ENCODE data around the gene PCSK4.
"Not testable (repeated sequence)": the region's sequence is repeated elsewhere in the genome, so short reads cannot be mapped to it uniquely, and the experiment has no call there.

Gene PCSK4

DNA sequence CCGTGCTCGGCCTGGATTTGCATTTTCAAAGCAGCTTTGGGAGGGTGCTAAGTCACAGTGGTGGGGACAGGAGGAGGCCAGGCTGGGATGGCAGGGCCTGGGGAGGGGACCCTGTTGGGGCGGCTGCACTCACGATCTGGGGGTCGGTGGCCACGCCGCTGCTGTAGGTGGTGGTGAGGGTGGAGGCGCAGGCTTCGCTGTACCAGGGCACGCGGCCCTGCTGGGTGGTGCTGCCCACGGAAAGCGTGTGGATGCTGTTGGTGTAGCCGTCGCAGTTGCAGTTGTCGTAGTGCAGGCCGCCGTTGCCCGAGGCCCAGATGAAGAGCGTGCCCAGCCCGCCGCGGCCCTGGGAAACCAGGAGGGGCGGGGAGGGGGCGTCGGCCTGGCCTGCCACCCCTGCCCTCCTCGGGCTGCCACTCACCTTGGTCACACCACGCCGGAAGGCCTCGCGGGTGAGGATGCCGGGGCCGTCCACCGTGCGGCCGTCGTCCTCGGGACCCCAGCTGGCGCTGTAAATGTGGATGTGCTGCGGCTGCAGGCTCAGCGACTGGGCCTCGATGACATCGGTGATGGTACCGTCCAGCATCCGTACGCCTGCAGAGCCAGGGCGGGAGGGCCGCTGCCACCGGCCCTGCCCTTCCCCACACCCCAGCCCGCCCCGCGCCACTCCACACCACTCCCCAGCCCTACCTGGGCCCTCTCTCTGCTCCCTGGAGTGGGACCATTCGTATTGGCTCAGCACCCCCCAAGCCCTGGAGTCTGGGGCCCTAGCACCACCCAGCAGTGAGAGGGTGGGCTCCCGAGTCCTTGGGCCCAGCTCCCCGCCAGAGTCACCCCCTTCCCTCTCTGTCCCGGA, 3.2 kb downstream of the PCSK4 start:
- no peak for DNase-seq

DNA sequence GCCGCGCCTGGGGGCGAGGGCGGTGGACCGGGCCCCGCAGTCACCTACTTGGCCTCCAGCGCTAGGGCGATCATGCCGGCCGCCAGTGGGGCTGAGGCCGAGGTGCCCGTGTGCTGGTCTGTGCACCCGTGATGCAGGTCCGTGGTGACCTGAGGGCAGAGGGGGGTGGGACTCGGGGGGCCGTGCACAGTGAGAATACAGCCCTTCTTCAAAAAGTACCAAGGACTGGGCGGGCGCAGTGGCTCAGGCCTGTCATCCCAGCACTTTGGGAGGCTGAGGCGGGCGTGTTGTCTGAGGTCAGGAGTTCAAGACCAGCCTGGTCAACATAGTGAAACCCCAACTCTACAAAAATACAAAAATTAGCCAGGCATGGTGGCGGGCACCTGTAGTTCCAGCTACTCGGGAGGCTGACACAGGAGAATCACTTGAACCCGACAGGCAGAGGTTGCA, 6.1 kb downstream of the PCSK4 start:
- DNase-seq, result no peak

DNA sequence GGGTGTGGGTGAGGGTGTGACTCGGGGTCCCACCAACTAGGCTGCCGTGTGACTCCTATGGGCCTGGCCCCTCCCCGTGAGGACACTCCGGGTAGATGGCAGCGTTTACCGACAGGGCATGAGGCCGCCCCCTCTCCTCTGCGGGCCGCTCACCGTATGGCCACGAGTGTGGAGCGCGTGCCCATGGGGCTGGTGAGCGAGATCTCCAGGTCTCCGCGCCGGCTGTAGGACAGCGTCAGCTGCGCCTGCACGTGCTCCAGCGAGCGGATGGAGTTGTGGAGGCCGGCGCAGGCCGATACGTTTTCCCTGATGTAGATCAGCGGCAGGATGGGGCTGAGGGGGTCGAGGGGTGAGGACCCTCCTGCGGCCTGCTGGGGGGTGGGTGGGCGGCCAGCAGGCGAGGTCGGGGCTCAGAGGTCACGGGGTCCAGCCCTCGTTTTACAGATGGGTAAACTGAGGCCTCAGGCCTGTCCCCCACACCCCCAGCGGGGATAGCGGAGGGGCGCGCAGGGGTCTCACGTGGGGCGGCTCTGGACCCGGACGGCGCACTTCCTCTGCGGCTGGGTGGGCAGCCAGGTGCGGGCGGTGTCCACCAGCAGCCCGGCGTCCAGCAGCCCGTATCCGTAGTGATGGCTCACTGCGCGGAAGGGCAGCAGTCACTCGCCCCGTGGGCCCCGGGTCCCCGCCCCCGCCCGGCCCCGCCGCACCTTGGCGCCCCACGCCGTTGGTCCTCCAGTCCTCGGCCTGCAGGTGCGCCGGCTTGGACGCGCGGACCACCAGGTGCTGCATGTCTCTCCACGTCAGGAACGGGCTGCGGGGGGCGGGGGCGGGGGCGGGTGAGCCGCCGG, 6.8 kb downstream of the PCSK4 start:
- DNase-seq, result no peak

DNA sequence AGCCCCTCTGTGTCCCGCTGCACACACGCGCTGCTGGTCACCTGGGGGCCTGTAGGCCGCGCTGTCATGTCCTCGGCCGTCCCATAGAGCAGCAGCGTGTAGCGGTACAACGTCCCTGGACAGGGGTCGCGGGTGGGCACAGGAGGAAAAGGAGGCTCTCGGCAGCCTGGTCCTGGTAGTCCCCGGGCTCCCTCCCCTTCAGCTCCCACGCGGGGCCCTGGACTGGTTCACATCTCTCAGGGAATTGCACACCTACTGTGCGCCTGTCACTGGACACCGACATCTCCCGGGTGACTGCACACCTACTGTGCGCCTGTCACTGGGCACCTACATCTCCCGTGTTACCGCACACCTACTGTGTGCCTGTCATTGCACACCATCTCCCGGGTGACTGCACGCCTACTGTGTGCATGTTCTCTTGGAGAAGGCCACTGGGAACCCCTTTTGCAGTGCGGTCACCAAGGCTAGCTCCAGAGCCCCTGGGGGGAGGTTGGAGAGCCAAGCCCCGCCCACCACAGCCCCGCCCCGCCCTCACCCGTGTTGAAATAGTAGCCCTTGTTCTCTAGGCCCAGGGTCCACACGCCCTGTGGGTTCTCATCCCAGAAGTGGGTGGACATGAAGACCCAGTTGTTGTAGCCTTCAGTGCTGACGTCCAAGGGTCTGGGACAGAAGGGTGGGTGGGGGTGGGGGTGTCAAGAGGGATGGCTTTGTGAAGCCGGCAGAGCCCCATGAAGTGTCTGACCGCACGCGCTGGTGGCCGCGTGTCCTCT, 7.6 kb downstream of the PCSK4 start:
- no peak for DNase-seq

DNA sequence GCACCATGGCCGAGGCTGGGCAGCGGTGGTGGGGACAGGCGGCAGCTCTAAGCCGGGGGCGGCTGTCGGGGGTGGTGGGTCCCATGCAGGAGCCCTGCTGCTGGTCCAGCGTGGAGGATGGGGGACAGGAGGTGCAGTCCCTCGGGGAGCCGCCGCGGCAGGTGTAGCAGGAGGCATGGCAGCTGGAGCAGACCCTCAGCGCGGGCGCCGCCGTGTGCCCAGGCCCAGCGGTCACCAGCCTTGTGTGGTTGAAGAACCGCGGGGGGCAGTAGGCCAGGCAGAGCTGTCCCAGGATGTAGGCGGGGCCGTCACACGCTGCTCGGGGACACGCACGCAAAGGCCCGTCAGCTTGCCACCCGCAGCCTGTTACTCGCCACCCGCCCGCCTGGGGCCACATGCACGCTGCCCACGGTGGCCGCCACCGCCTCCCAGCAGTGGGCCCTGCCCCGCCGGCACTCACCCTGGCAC, 8.2 kb downstream of the PCSK4 start:
- DNase-seq, result no peak

DNA sequence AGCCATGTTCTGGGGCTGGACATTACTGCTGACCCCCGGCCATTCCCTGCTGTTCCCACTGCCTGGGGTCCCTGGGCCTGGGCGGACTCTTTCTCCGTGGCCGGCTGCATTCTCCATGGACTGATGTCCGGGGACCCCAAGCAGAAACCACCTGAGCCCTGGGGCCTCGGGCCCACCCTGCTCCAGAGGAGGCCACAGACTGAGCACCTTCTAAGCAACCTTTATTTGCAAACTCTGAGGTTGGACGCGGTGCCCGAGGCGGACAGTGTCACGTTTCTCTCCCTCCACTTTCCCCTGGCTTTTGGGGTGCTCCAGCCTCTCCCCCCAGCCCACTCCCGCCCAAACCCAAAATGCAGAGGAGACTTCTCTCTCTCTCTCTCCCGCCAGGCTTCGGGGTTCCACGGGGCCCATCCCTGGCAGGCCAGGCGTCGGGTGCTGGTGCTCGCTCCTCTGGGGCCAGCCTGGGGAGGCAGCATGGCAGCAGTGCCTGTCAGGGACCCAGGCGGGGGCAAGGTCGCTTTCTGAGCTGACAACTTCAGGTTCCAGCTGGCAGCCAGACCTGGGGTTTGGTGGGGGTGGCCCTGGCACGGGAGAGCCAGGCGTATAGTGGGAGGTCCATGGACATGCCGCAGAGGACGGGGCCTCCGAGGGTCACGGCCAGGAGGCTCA, 8.8 kb downstream of the PCSK4 start:
- no peak for DNase-seq

DNA sequence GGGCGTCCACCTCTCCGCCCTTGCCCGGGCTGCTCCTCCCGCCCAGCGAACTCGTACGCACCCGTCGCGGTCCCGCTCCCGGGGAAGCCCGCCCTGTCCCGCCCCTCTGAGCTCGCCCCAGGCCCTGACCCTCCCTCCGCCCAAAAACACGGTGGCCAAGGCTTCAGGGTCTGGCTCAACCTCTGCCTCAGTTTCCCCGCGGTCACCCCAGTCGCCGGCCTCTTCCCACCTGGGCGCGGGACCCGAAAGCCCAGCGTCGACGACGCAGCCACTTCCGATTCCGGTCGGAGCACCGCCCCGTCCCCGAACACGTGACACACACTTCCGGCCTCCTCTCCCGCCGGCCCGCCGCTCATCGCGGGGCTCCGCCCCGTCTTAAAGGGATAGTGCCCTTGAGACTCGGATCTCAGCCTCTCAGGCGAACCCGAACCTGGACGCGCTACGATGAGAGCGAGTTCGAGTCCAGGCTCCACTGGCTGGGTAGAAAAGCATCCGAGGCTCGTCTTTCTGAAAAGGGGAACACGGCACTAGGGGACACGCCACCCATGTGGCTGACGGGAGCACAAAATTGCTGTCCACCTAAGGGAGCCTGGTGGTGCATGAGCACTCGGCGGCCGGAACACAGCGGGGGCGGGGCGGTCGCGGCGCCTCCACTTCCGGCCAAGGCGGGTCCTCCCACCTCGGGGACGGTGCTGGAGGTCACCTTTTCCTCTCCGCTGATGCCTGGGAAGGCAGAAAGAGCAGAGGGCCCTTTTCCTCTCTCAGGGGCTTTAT, 11.0 kb downstream of the PCSK4 start, which contains the start of gene C19orf25:
Gene C19orf25 (minus strand): TSS at position 282 of the 774 bp plus-strand sequence. CDS start 312 bp downstream, outside the sequence.
- peak; percentile 91 for DNase-seq

DNA sequence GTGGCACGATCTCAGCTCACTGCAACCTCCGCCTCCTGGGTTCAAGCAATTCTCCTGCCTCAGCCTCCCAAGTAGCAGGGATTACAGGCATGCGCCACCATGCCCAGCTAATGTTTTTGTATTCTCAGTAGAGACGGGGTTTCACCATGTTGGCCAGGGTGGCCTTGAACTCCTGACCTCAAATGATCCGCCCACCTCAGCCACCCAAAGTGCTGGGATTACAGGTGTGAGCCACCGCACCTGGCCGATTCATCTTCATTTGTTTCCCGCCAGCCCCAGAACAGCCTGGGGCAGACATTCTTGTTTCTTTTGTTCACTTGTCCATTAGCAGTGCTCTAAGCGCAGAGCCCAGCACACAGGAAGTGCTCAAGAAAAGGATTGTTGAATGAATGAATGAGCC, 13.1 kb downstream of the PCSK4 start:
- DNase-seq, result not testable (repeated sequence)

DNA sequence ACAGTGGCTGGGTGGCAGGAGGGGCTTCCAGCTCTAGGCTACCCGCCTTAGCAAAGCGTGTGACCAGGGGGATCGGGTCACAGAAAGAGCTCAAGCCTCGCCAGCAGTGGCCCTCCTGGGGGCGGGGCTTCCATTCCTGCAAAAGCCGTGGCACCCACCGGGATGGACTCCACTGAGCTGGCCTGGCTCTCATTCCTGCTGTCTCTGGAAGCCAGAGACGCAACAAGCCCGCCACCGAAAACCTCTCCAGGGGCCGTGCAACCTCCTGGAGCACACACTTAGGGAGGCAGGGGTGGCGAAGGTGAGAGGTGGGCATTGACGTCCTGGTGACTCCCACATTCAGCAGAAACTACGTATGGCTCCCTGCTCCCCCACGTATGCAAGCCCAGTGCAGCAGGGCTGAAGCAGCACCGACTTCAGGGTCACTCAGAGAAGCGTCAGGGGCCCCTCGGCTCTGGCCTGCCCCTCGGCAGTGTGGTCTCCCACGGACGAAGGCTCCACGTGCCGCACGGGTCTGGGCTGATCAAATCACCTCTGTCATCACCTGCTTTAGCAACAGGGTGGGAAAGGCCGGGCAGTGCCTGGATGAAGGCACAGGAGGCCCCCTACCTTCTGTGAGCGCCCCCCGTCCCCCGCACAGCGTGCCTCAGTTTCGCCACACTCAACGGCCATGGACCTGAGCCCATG, 14.3 kb downstream of the PCSK4 start:
- no peak for DNase-seq

DNA sequence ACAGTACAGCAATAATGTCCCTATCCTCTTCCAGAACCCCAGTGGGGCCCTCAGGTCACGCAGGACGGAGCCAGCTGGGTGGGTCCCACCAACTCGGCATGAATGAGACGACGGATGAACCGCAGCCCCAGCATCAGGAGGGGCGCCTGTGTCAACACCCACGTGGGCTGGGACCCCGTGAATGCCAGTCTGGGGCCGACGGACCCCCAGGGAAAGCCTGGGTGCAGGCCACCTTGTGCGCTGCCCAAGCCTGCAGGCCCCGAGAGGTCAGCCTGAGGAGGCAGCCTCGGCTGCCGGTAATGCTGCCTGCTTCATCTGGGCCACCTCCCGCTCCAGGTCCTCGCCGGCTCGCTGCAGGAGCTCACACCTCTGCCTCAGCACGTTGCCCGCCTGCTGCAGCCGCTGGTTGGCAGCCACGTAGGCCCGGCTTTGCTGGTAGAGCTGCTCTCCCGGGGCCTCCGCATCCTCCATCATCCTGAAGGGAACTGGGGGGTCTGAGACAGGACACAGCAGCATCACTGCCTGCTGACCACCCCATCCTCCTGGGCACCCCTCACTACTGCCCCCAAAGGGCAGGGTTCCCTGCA, 15.3 kb downstream of the PCSK4 start:
- no peak for DNase-seq

DNA sequence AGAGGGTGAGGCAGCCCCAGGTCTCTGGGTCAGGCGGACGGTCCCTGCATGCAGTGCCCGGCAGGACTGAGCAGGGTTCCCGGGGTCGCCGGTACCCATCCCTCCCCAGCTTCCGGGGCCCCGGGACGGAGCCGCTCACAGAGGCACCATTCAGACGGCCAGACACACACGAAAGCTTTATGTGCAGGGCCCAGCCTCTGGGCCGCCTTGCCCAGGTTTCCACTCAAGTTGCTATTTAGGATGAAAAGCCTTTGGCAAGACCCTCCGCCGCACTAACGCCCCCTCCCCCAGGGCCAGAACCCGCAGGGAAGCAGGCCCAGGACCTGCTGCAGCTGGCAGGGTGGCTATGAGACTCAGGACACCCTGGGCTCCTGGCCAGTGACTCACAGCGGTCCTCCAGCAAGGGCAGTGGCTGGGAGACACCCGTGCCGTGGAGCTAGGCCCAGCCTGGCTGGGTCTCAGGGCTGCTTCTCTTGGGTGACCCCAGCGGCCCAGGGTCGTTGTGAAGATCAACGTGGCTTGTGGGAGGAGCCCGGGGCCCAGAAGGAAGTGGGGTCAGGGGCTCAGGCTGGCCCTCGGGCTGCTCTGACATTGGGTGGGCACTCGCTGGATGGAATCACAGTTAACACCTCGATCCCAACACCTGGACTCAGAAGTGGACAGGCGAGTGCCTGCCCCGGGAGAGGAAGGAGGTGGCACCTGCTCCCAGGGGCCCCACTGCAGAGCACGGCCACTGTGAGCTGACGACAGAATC, 16.0 kb downstream of the PCSK4 start:
- DNase-seq, result no peak

DNA sequence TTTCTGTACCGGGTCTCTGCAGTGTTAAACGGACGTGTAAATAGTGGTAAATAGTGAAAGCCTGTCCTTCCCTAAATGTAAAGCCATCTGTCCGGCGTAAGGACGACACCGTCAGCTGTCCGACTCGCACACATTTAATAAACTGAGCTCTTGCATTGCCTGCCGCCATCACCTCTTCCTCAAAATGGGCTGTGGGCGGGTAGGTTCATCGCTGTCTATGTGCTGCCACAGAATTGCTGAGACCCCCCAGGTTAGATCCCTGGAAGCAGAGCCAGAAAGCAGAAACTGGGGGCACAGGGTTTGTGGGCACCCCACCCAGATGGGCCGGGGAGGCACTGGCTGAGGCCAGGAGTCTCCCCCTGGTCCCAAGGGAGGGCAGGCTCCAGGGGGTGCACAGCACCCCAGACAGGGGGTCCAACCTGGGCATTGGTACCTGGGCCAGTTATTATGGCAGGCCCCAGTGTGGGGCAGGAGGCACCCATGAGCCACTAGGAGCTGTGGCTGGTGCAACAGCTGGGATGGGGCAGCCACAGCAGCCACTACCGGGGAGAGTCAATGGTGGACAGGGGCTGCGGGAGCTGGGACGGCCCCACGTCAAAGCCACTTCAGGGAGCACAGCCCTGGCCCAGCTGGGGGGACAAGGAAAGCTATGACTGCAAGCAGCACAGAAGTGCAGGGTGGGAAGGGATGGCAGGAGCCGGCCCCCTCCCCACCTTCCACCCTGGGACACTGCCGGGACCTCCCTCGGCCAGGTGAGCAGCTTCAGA, 16.9 kb downstream of the PCSK4 start:
- DNase-seq, result no peak

DNA sequence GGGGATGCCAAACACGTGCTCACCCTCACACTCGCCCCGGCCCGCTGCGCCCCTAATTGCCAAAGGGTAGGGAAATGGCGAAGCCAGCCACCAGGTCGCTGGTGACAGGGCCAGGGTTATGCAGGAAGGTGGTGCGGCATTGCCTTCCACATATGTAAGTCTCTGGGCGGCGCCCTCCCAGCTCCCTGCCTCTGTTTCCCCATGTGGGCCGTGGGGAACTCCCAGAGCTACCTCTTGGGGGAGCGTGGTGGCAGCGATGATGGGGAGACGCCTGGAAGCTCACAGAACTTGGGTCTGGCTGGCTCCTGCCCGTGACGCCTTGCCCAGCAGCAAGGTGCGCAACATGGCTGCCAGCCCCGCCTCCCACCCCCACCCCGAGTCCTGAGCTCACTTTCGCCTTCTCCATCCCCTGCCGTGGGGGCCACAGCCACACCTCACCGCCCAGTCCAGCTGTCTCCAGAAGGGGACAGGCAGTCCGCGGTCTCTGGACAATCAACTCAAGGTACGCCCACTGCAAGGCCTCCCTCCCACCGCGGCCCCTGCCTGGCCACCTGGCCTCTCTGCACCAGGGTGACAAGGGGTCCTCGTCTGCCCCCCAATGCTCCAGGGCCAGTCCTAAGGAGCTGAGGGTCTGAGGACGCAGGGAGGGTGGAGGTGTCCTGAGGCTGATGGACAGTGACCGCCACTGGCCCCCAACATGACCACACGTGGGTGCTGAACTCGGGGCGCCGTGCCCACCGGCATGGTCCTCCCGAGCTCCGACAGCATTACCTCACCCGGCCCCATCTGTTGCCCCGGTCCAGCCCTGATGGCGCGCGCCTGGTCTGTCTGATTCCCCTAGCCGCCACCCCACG, 17.7 kb downstream of the PCSK4 start:
- DNase-seq, result no peak

DNA sequence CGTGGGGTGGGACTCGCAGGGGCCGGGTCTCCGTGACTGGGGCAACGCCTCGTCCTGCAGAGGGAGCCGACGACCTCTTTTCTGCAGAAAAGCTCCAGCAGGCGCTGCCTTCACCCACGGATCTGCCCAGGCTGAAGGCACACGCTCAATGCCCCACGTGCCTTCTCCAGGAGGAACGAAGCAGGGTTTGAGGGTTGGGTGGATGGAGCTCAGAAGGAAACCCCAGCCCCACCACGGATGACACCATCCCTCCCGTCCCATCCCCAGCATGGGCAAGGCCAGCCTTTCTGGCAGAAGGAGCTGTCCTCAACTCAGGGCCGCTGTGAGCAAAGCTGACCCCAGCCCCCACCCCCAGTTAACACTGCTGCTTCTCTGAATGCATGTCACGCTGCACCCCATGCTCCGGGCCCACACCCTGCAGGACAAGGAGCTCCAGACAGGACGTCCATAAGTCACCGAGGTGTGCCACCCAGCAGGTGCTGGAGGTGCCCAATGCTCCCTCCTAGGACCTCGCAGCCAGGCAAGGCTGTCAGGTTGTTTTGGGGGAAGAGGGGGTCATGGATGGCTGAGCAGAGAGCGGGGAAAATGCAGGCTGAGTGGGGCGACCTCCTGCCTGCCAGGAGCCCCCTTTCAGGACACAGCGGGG, 18.5 kb downstream of the PCSK4 start:
- no peak for DNase-seq

DNA sequence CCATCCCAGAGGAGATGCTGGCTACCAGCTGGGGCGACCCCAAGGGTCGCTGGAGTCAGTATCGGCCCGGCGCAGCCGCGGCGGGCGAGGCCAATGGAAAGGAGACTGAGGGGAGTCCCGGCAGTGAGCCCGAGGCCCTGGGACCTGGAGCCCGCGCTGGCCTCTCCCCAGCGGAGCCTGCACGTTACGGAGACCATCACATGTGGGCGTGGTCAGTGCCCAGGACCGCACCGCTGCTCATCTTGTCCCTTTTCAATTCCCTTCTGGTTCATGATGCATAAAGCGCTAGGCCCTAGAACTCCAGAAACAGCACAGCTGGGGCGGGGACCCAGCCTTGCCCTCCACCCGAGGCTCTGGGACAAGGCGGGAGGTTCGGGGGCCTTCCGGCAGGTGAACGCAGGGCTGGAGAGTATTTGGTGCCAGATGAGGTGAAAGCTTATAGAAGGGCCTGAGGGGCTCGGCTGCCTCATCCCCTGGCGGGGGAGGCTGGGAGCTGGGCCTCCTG, 19.1 kb downstream of the PCSK4 start:
- DNase-seq, result no peak

DNA sequence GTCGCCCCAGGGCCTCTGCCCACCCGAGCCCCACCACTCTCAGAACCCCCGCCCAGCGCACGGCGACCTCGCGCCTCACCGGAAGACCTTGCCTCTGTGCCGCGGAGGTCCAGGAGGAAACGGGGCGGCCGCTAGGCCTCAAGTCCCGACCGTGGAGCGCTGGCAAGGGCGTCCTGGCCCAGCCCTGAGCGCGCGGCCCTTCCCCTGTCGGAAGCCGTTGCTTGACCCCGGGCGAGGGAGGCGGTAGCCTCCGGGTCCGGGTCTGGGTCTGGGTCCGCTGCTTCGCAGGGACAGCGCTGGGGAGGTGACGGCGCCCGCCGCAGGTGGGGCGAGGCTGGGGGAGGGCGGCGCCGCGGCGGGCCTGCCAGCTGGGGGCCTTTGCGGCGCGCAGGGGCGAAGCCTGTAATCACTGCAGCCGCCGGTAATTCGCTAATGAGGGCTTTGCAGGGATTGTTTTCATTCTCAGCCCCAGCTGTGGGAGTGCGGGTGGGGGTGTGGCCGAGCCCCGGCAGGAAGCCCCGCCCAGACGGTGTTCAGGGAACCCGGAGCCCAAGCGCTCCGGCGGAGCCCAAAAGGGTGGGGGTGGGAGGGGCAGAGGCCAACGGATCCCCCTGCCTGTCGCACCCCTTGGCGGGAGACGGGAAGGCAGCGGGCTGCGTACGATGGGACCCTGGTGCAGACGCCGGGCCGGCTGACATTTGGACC, 19.7 kb downstream of the PCSK4 start:
- peak; percentile 65 for DNase-seq

DNA sequence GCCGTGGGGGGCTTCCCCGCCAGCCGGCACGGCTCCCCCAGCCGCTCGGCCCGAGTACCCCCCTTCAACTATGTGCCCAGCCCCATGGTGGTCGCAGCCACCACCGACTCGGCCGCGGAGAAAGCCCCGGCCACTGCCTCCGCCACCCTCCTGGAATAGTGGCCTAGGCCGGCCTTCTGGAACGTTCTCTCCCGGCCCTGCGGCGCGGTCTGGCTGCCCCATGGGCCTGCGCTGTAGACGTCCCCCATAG, 20.2 kb downstream of the PCSK4 start:
- no peak for DNase-seq

Data from activated gamma-delta T cell treated with Interleukin-2 at 50 U/mL for 16 hours (primary cell).